Spleen (tissue), 7 donors: Measurements from ENCODE around the gene SLC7A6OS.

Source experiments
- POLR2A ChIP-seq, 3 donors: fragments of 450-650 bp; IDR thresholded peaks; one replicate each; pipeline ENCODE4 v1.5.1; 2017; ENCODE audit warnings: antibody characterized with exemption in 3 of 3, mild to moderate bottlenecking in 1 of 3
- POLR2AphosphoS5 ChIP-seq, 3 donors: sonication (generic); formaldehyde crosslinking; IDR thresholded peaks; one replicate each; pipeline ENCODE4 v1.5.1; 2017; ENCODE audit warnings: antibody characterized with exemption in 3 of 3
- TF ChIP-seq, protein P1 (sequence below), 11 experiments: fragments of 200-600 bp in 7 of 11; fragments of 450-650 bp in 4 of 11; sonication (generic) in 4 of 11; IDR thresholded peaks in 8 of 11; conservative IDR thresholded peaks in 3 of 11; 1 replicate in 7 of 11; 2 replicates in 4 of 11; pipeline versions ENCODE4 v1.4.0 to v1.8.0; 2016 to 2021; ENCODE audit warnings: antibody characterized with exemption in 11 of 11, inconsistent platforms in 4 of 11, mild to moderate bottlenecking in 1 of 11
- donor health status: DM: no; HTN: no; CAD: no; lungs with moderate emphysema.
- donor health status: DM: no; HTN: no; CAD: no.
- donor health status: DM: no; HTN: no; CAD: no.

DNA sequence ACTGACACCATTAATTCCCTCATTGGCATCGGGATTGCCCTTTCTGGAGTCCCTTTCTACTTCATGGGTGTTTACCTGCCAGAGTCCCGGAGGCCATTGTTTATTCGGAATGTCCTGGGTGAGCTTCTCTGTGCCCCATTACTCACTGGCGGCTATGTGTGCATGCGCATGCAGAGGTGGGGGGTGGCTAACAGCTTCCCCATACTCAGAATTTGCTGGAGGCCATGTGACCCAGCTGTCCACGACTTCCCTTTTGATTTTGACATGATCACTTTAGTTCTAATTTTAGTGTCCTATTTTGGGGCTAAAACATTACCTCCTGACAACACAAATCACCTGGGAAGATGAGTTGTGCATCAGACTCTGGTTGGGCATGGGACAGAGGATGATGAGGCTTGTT, 14.1 kb downstream of the SLC7A6OS start:
- TF ChIP-seq POLR2AphosphoS5 (IDR thresholded peaks at IDR 0.05) (no peak), POLR2A (IDR thresholded peaks at IDR 0.05) (no peak)
- TF ChIP-seq, protein P1, sequence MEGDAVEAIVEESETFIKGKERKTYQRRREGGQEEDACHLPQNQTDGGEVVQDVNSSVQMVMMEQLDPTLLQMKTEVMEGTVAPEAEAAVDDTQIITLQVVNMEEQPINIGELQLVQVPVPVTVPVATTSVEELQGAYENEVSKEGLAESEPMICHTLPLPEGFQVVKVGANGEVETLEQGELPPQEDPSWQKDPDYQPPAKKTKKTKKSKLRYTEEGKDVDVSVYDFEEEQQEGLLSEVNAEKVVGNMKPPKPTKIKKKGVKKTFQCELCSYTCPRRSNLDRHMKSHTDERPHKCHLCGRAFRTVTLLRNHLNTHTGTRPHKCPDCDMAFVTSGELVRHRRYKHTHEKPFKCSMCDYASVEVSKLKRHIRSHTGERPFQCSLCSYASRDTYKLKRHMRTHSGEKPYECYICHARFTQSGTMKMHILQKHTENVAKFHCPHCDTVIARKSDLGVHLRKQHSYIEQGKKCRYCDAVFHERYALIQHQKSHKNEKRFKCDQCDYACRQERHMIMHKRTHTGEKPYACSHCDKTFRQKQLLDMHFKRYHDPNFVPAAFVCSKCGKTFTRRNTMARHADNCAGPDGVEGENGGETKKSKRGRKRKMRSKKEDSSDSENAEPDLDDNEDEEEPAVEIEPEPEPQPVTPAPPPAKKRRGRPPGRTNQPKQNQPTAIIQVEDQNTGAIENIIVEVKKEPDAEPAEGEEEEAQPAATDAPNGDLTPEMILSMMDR (IDR thresholded peaks at IDR 0.05 in 8 of 11, conservative IDR thresholded peaks at IDR 0.05 in 3 of 11) = no peak
